Right forelimb (tissue), 1 donor: ENCODE measurements around the gene KCNH8.
"Not testable (repeated sequence)": the region's sequence is repeated elsewhere in the genome, so short reads cannot be mapped to it uniquely, and the experiment has no call there.

ENCODE experiments used
- DNase-seq: peaks from one replicate; pipeline ENCODE4 v3.0.0-alpha.2; 2018

The KCNH8 gene

DNA sequence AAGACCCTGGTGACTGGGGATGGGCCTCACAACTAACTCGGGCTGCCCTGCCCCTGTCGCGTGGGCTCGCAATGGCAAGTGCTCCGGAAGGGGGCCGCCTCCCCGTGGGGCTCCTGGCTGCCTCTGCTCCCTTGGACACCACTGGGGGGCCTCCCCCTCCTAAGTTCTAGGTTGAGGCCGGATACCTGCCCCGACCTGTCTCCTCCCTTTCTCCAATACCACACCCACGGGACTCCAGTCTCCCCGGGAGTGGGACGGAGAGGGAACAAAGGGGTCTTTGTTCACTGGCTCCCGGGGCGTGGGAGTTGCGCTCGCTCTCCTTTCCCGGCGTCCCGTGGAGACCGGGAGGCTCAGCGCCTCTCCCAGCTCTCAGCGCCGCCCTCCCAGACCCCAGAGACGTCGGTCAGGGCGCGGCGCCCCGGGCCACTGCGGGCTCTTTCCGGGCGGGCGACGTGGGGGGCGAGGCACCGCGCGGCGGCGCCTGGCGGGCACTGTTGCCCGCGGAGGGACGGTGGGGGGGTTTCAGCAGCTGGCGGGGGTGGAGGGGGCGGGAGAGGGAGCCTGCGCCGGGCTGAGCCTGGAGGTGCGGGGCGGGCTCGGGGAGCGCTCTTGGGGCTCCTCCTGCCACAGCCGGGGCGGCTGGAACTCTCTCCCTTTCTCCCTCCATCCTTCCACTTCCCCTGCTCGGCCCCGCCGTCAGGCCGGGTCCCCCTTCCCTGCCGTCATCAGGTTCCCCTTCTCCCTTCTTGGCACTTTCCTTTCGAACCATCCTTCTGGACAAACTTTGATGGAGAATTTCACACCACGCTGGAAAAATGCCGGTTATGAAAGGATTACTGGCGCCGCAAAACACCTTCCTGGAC, at the start of gene KCNH8:
TSS of gene KCNH8 (plus strand) at position 606 of the 863 bp plus-strand sequence. CDS start at position 816, 210 bp downstream.
- DNase-seq, result peak; percentile 42

DNA sequence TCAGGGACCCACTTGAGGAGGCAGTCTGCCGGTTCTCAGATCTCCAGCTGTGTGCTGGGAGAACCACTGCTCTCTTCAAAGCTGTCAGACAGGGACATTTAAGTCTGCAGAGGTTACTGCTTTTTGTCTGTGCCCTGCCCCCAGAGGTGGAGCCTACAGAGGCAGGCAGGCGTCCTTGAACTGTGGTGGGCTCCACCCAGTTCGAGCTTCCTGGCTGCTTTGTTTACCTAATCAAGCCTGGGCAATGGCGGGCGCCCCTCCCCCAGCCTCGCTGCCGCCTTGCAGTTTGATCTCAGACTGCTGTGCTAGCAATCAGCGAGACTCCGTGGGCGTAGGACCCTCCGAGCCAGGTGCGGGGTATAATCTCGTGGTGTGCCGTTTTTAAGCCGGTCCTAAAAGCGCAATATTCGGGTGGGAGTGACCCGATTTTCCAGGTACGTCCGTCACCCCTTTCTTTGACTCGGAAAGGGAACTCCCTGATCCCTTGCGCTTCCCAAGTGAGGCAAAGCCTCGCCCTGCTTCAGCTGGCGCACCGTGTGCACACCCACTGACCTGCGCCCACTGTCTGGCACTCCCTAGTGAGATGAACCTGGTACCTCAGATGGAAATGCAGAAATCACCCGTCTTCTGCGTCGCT, 45.5 kb upstream of the KCNH8 start:
- not testable (repeated sequence) for DNase-seq

- no peak for DNase-seq
Measured at GRCh38 chr3:19103510-19103909, 44.8 kb upstream of the KCNH8 start.

DNA sequence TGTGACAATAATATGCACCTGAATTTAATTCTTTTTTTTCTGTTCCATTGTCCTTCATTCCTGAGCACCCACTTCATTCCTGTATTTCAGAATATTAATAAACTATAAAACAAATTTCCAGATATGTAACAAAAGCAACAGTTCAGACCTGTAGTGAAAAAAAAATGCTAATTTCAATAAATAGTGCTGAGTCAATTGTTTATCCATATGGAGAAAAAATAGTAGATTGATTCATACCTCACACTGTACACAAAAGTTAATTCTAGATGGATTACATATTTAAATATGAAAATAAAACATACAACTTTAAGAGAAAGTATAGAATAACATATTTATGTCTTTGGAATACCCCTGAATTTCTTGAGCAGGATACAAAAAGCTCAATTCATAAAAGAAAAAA, 43.9 kb upstream of the KCNH8 start:
- no peak for DNase-seq

DNA sequence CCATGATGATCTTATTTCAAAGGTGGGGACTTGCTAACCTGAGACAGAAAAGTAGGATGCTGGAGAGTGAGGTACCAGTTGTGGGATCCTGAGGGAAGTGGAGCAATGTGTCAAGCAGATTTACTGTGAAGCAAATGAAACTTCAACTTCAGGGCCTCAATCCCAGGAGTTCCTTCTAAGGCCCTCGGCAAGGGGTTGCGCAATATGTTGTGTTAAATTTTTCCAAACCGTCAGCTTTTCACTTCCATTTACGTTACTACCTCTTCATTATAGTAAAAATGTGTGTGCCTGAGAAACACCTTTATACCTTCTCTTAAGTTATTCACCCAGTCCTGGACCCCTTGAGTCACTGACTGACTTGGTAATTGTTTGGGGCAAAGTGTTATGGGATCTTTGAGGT, 42.5 kb upstream of the KCNH8 start:
- DNase-seq, result no peak

DNA sequence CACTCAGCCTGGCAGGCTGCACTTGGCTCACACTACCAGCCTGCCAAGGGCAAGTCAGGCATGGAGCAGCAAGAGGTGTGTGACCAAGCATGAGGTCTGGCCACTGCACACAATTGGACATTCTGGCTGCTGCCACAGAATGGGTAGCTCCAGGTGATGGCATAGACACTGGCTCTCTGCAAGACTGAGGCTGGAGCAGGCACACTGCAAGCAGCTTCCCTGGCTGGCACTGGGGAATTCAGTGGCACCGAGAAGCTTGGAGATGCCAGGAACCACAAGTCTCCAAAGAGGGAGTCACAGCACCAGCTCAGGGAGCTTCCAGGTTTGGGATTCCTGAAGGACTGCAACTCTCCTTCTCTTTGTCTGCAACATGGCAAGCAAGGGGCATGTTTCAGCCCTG, 42.0 kb upstream of the KCNH8 start:
- no peak for DNase-seq

GRCh38 chr3:19107719-19108118, 40.6 kb upstream of the KCNH8 start:
- no peak for DNase-seq

GRCh38 chr3:19110335-19110895, 37.9 kb upstream of the KCNH8 start:
- no peak for DNase-seq

DNA sequence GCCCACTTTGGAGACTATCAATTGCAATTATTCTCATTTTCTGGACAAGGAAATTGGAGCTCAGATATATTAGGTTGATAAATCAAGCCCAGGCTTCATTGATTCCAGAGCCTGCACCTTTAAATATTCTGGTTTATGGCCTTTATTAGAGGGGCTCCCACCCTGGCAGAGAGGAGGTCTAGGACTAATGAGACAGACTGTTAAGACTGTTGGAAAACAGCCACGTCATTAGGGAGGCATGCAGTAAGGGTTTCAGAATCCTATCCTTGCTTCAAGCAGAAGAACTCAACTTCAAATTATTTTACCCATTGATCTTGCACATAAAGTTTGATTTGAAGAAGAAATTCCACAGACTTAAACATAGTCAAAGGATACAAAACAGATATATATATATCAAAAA, 33.8 kb upstream of the KCNH8 start:
- no peak for DNase-seq

- no peak for DNase-seq
Measured at GRCh38 chr3:19116239-19116638, 32.1 kb upstream of the KCNH8 start.

DNA sequence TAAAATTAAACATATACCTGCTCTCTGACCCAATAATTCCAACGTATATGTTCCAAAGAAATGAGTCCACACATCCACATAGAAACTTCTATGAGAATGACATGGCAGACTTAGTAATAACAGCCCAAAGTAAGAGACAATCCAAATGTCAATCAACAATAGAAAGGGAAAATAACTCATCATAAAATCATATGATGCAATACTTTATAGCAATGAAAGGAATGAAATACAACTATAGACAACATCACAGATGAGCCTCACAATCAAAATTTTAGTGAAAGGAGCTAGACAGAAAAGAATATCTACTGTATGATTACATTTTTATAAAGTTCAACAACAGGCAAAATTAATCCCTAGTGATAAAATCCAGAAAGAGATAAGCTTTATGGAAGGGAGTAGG, 23.6 kb upstream of the KCNH8 start:
- no peak for DNase-seq

GRCh38 chr3:19139863-19140262, 8.4 kb upstream of the KCNH8 start:
- DNase-seq, result no peak

GRCh38 chr3:19146685-19147650, 1.3 kb upstream of the KCNH8 start:
- DNase-seq, result peak; percentile 81

- DNase-seq, result no peak
Measured at GRCh38 chr3:19148768-19149091, 420 bp downstream of the KCNH8 start.

DNA sequence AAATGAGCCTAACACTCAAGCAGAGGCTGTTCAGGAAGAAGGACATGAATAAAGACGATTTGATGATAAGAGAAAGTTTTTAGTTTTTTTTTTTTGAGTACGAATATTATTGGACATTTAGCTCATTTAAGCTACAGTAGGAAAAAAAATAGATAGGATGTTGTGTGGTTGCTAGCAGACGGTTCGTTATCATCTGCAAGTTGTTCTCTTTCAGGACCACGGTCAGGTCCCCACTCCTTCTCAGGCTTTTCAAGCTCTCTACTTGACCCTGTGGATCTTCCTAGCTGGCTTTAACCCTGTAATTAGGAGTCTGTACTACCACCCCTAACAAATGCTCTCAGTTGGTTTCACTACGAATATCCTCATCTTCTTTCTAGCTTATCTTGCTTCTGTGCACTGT, 1.1 kb downstream of the KCNH8 start:
- DNase-seq, result no peak

GRCh38 chr3:19151171-19151570, 2.9 kb downstream of the KCNH8 start:
- no peak for DNase-seq

GRCh38 chr3:19154693-19155250, 6.5 kb downstream of the KCNH8 start:
- DNase-seq, result no peak

DNA sequence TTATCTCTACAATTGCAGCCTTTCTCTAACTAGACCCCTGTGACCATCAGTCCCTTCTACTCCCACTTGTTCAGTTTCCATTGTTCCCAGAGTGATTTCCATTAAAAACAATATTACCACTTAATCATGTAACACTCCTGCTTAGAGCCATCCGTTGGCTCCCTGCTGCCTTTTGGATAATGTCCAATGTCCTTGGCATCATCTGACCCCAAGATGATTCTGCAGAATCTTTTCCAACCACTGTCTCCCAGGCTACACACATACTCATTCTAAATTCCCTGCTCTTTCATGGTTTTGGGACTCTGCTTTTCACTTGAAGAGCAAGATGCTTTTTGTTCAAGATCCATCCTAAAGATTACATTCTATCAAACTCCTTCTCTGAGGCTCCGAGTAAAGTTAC, 7.1 kb downstream of the KCNH8 start:
- no peak for DNase-seq

DNA sequence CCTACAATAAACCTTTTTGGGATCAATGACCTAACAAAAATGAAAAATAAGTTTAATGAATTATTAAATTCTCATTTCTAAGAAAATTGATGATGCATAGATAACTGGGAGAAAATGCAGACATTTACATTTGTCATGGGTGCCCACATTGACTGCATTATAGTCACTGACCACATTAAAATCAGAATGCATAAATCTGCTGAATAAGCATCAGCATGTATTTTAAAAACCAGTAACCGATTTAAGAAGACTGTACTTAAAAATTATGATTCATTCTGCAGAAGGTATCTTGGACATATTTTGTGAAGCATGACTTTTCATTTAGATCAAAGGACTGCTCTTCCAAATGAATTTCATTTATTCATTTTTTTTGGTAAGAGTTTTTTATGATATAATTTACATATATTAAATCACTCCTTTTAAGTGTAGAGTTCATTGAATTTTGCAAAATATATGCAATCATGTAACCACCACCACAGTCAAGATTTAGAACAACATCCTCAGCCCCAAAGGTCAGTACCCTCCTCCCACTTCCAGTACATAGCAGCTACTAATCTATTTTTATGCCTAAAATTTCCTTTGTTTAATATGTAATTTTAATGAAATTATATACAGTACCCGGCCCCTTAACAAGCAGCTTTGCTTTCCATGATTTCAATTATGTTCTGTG, 11.8 kb downstream of the KCNH8 start:
- no peak for DNase-seq

- DNase-seq, result no peak
Measured at GRCh38 chr3:19165654-19166053, 17.3 kb downstream of the KCNH8 start.

DNA sequence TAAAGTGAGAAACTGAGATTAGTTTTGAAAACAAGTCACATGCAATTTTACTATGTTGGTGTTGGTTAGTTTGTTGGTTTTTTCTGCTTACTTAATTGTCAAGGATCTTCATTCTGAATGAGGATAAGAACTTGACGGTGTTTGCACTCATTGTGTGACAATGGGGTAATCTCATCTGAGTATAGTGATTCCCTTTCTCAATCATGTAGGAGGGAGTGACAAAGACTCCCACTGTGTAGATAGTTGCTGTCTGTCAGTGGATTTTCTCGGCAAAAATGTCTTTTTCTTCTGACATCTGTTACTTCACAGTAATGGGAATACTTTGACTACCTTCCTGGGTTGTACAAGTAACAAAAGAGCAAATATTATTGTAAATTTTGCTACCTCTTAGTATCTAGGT, 23.5 kb downstream of the KCNH8 start:
- no peak for DNase-seq

GRCh38 chr3:19173945-19174344, 25.6 kb downstream of the KCNH8 start:
- DNase-seq, result no peak
